GM10847 (cell line): ENCODE data around the gene ZNF521.

Experiments used
- POLR2A ChIP-seq: IDR thresholded peaks from 2 replicates; pipeline ENCODE4 v1.6.1; 2011; ENCODE audit not compliant: insufficient read length; ENCODE audit errors: extremely low read depth

ZNF521 gene

DNA sequence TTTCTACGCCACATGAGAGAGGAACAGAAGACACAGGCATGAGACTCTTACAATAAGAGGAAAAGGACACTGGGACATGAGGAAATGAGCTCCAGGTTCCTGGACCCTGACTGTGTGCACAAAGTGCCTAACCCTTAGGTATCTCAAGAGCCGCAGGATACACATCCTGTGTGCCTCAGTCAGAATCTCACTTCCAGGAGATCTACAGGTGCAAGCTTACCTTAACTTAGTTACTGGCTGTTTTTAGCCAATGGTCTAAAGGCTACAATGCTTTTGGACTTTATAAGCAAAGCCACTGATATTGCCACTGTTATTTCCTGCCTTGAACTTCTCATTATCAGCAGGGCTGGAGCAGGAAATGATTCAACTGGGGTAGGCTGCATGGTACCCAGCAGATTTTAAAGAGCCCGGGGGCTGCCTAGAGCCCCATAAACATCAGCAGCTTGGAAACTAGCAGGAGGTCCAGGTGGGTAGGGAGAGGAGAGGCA is 254.4 kb downstream of the ZNF521 start:
- TF ChIP-seq POLR2A = no peak

DNA sequence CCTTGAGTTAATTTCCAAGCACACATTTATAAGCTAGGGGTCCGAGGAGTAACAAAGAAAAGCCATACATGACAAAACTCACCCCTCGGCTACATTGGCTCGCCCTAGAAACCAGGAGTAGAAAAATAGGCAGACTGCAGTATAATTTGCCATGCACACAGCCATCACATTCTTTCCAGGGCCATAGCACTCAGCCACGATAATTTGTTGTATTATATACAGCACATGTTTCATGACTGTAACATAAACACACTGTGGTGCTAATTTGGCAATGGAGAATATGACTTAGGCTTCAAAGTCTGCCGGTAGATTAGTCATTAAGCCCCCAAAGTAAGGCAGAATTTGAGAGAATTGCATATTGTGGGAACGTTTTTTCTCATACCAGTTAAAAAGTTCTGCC is 254.9 kb downstream of the ZNF521 start:
- no peak for TF ChIP-seq POLR2A

DNA sequence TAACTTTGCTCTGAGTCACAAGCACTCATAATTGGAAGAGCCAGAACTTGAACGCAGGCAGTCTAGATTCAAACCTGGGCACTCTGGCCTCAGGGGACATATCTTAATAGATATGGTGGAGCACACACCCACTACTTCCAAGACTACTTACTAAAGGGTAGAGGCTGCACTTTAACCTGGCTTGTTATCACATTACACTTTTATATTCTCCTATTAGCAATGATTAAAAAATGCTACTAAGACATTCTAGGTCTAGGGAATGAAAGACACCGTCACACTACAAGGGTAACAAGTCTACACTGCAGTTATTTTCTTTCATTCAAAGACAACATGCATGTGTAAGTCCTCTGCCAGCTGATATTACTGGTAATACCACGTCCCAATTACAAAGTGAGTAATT is 258.8 kb downstream of the ZNF521 start:
- TF ChIP-seq POLR2A = no peak

DNA sequence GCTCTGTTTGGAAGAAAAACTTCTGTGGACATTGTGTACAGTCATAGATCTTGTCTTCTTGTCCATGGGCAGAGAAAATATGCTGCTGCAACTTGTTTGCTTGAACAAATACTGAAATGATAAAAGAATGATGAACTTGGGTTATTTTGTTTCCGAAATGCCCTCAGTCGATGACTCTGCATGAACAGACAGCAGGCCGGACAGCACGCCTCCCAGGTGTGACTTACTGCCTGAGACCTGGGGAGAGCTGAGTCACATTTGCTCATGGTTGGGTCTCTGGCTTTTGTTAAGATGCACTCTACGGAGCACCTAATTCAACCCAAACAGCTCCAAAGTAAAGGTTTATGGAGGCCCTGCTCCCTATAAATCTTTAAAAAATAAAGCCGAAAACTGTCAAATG is 262.5 kb downstream of the ZNF521 start:
- no peak for TF ChIP-seq POLR2A

DNA sequence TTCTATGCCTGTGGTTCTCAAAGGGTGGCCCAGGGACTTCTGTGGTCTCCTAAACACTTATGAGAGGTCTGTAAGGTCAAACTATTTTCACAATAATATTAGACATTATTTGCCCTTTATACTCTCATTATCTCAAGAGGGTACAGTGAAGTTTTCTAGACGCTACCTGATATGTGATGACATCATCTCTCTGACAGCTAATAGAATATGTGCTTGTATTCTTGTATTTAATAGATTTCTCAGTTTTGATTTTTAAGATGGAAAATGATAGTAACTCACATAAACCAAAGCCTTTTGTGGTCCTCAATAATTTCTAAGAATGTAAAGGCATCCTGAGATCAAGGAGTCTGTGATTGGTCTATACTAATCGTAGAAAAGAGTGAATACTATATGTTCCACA is 265.1 kb downstream of the ZNF521 start:
- no peak for TF ChIP-seq POLR2A

DNA sequence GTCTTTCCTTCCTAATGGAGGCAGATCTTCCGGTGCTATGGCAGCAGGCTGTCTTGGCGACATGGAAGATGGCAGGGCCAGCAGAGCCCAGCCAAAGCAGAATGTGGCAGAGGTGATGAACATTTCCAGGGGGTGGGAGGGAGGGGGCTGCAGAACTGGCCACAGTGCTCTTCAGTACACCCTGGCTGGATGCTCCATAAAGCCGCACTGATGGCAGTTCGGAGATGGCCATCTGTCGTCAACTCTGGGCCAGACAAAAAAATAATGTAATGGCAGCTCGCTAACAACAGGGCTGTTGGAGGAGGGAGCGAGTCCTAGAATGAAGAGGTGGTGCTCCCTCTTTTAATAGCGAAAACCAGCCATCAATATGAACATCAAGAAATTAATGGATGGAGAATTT is 271.0 kb downstream of the ZNF521 start:
- no peak for TF ChIP-seq POLR2A

DNA sequence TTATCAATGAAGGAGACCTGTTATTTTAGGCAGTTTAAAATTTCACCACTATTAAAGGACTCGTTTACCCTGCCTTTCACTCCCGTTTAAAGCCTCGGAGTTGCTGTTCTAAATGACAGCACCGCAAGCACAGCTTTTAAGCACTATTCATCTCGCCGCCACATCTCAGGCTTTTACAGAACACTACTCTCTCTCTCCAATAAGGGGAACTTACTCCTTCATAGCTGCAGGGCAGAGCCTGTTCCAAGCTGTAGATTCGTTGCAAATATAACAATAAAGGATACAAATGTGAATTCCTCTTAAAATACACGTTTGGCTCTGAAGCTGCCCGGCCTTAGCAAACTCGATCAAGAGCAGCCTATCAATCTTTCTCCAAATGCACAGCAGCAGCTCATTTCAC is 271.8 kb downstream of the ZNF521 start:
- no peak for TF ChIP-seq POLR2A

DNA sequence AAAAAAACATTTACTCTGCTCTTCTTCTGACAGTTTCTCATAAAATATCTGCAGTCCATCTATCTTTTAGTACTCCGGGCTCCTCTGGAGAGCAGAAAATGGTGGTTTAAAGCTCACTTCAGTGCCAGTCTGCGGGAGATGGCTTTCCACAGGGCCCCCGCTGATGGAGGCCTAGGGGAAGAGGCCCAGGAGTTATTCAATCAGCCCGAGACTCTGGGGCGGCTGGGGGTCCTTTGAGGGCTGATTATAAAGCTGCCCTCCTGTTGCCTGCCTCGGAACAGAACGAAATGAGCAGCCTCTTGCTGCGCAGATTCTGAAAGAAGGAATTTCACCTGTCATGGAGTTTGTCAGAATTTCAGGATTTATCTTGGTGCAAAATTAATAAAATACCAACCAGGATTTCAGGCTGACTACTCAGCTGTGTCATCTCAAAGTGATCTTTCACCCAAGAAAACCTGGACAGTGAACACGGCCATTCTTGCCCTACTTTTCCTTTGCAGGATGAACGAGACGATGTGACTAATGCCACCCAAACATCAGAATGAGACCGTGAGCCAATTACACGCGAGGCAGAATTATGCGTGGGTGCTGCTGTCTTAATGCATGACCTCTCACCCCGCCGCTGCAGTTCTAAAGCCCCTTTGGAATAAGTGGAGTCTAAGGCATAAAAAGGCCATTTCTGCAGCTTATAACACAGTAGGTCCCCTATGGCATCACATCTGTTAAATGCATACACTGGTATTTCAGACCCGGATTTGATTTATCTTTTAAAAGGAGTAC is 273.8 kb downstream of the ZNF521 start:
- TF ChIP-seq POLR2A = no peak

DNA sequence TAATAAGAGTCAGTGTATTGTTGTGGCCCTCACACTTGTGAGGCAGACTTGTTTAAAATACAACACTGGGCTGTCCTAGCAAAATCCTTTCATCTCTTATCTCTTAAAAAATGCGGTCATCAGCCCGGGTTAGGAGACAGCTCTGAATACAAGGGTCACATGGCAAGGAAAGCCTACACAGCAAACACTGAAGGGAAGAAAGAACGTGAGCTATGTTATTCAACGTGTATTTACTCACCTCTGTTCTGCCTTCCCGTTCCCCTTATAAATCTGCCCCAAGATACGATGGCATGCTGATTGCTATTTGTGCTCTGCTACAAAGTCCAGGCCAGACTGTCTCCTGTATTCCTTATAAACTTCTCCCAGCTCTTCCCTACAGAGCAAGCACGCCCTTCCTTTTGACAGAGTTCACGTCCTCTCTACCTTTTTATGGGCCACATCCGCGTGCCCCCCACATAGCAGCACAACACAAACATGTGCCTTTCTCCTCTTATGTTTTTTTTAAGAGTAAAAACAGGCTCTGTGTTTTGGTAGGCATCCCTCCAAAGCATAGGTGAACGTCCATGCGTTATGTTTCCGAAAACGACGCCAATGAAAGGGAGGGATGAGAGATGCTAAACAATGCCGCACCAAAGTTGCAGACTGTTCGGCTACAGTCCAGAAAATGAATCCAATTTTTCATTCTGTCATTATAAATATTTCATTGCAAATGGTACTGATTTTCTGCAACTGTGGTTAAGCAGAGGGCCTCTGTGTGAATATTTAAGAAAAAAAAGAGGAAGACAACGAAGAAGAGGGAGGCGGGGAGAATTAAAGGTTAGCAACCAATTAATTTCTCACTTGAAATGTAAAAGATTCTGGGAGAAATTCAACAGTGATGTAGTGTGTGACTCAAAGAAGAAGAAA is 274.7 kb downstream of the ZNF521 start:
- no peak for TF ChIP-seq POLR2A

DNA sequence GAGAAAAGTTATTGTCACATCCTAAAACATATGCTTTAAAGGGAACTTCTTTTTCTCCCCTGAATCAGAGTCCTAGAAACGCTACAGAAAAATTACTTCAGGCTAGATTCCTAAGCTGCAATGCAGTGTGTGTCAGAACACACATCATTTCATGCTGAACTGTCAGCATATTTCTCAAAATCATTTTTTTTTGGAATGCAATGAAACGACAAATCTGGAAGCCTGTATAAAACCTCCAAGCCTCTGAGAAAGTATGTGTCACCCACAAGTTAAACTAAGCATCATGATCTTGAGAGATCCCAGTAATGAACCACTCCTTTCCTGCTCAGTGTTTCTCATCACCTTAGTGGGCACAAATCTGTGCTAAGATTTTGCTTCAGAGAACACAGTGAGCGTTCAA is 276.2 kb downstream of the ZNF521 start:
- TF ChIP-seq POLR2A = no peak

DNA sequence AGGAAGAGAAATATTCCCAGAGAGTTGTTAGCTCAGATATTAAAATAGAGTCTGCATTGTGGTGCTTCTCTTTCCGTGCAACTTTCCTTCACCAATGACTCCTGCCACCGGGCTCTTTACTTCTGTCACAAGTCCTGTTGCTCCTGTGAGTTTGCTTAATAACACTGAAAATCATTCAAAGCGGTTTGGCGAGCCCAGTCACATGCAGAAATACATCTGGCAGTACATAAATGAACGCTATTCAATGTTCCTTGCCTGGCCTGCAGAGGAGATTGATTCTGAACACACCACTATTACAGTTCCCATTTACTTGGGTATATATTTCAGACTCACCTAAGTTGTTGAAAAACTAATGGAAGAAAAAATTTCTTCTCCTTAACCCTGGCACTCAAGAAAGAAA is 276.6 kb downstream of the ZNF521 start:
- TF ChIP-seq POLR2A = no peak

DNA sequence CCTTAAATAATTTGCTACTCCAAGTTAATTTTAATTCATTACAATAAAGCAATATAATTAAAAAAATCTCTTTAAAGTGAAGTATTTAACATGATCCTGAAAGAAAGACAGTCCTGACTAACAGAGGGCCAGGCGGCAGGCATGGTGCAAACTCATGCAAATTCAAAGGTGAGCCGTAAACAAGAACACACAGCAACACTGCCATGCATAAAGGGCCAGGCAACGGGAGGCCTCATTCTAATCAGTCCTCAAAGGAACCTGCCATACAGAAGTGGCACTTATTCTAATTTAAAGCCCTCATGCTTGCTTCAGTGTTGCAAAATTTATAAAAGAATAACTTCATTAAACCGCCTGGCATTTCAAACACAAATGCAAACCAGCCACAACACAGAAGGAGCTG is 277.0 kb downstream of the ZNF521 start:
- TF ChIP-seq POLR2A = no peak

DNA sequence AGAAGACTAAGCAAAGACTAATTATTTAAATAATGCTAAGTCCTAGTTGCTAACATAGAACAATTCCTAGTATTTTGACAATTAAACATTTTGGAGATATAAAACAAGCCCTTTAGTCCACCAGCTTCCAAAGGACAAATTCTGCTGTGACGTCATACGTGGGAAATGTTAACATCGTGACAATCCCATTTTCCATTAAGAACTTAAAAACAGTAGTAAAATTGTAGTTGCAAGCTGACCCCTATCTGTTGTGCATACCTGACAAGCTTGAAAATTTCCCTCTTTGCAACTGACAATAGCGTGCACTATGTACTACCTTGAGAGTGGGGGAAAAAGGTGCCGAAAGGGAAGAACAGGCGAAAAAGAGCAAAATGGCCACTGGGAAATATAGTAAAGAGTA is 279.8 kb downstream of the ZNF521 start:
- no peak for TF ChIP-seq POLR2A

DNA sequence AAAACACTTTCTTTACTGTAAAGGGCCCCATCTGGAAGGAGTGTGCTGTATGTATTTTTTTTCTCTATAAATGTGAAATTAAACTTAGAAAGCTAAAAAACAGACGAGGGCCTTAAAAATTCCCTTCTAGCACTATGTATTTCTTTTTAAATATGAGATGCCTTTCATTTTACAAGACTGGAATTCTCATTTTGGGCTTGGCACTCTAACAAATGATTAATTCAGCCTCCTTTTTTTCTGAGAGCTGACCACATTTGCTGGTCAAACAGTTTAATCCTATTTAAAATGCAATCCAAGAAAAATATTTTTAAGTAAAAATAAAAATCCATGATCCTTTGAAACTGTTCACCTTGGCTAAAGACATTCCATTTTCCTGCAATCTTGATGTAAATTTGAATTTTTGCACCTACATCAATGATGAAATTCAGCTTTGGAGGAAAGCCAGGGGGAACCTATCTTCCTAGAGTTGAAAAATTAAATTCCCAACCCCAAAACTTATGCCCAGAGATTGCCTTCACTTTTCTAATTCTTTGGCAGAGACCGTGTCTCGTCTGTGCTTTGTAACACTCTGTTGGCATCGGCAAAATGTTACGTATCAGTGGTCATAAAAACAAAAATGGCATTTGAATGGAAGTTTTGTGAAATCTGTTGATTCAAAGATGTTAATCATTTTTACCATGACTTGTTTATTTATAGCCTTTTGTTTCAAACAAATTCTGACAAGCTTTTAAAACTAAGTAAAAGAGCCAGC is 284.5 kb downstream of the ZNF521 start:
- TF ChIP-seq POLR2A = no peak

DNA sequence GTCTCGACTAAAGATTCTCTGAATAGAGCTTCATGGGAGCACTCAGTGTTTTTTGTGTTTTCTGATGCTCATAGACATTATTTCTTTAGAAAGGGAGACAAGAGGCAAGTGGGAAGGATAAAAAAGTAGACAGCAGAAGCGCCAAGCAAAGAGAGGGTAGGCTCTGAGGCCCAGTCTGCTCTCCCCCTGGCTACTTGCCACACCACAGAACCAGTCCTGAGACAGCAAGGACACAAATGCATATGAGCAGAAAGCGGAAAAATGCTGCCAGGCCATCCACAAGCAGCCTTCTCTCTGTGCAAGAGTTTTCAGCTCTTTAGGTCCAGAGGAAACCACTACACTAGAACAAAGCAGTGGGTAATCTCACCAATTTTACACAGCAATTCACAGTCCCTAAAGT is 285.4 kb downstream of the ZNF521 start:
- no peak for TF ChIP-seq POLR2A
